GM23338 (cell line): ENCODE results near the gene COMMD7.
A peak's percentile ranks its signal among the peaks of the same experiment; 100 is the strongest.

ENCODE experiments used
- EZH2 ChIP-seq: fragments of 200-600 bp; sonication (generic); IDR thresholded peaks from one replicate; pipeline ENCODE4 v1.8.0; 2017; ENCODE audit warnings: antibody characterized with exemption, mild to moderate bottlenecking, low read depth; ENCODE audit not compliant: unreplicated experiment
- EZH2phosphoT487 ChIP-seq: fragments of 200-600 bp; sonication (generic); IDR thresholded peaks from one replicate; pipeline ENCODE4 v1.8.1; 2018; ENCODE audit warnings: antibody characterized with exemption; ENCODE audit not compliant: unreplicated experiment
- POLR2AphosphoS5 ChIP-seq: IDR thresholded peaks from 2 replicates; pipeline ENCODE4 v1.6.1; 2016; ENCODE audit warnings: antibody characterized with exemption, low read depth
- ZNF114 ChIP-seq: fragments of 250-450 bp; sonication (Bioruptor Pico); IDR thresholded peaks from 2 replicates; pipeline ENCODE4 v1.5.0; 2020; ENCODE audit warnings: mild to moderate bottlenecking, moderate library complexity
- TF ChIP-seq, protein P1 (sequence below), 2 experiments: fragments of 200-600 bp in 1 of 2; sonication (generic) in 1 of 2; conservative IDR thresholded peaks; 2 replicates each; pipeline versions ENCODE4 v1.5.1 to v1.6.1; 2016 to 2017; ENCODE audit warnings: antibody characterized with exemption in 2 of 2, low read depth in 2 of 2, mild to moderate bottlenecking in 2 of 2, moderate library complexity in 1 of 2
- TF ChIP-seq, protein P2 (sequence below): fragments of 250-450 bp; sonication (Bioruptor Pico); IDR thresholded peaks from 2 replicates; pipeline ENCODE4 v1.5.0; 2020; ENCODE audit warnings: mild to moderate bottlenecking, moderate library complexity
- TF ChIP-seq, protein P3 (sequence below): IDR thresholded peaks from one replicate; pipeline ENCODE4 v1.6.1; 2018; ENCODE audit warnings: antibody characterized with exemption; ENCODE audit not compliant: unreplicated experiment

DNA sequence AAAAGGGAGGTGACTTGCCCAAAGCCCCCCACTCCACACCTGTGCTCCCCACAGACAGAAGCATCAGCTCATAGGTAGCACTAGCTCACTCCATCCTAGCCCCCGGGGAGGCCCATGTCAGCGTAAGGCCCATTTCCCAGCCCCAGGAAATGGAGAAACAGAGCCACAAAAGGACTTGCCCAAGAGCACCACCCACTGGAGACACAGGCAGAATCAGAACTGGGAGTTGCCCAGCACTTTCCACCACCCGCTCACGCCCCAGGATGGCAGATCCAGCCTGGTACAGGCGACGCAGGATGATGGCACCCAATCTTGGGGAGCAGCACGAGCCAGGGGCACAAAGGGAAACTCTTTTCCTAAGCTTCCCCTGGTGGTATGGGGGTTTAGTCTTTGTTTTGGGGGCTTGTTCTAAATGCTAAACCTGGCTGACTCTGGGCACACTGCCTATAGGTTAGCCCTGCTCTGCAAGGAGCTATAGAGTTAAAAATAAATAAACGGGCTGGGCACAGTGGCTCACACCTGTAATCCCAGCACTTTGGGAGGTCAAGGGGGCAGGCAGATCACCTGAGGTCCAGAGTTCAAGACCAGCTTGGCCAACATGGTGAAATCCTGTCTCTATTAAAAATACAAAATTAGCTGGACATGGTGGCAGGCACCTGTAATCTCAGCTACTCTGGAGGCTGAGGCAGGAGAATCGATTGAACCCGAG is 81.3 kb downstream of the COMMD7 start:
- TF ChIP-seq POLR2AphosphoS5 (no peak), EZH2phosphoT487 (no peak), EZH2 (no peak), ZNF114 (no peak)
- TF ChIP-seq, protein P1, sequence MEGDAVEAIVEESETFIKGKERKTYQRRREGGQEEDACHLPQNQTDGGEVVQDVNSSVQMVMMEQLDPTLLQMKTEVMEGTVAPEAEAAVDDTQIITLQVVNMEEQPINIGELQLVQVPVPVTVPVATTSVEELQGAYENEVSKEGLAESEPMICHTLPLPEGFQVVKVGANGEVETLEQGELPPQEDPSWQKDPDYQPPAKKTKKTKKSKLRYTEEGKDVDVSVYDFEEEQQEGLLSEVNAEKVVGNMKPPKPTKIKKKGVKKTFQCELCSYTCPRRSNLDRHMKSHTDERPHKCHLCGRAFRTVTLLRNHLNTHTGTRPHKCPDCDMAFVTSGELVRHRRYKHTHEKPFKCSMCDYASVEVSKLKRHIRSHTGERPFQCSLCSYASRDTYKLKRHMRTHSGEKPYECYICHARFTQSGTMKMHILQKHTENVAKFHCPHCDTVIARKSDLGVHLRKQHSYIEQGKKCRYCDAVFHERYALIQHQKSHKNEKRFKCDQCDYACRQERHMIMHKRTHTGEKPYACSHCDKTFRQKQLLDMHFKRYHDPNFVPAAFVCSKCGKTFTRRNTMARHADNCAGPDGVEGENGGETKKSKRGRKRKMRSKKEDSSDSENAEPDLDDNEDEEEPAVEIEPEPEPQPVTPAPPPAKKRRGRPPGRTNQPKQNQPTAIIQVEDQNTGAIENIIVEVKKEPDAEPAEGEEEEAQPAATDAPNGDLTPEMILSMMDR (conservative IDR thresholded peaks at IDR 0.05; ENCODE audit: low read depth in 2 of 2) = peak; percentile 39 to 70
- TF ChIP-seq, protein P2, sequence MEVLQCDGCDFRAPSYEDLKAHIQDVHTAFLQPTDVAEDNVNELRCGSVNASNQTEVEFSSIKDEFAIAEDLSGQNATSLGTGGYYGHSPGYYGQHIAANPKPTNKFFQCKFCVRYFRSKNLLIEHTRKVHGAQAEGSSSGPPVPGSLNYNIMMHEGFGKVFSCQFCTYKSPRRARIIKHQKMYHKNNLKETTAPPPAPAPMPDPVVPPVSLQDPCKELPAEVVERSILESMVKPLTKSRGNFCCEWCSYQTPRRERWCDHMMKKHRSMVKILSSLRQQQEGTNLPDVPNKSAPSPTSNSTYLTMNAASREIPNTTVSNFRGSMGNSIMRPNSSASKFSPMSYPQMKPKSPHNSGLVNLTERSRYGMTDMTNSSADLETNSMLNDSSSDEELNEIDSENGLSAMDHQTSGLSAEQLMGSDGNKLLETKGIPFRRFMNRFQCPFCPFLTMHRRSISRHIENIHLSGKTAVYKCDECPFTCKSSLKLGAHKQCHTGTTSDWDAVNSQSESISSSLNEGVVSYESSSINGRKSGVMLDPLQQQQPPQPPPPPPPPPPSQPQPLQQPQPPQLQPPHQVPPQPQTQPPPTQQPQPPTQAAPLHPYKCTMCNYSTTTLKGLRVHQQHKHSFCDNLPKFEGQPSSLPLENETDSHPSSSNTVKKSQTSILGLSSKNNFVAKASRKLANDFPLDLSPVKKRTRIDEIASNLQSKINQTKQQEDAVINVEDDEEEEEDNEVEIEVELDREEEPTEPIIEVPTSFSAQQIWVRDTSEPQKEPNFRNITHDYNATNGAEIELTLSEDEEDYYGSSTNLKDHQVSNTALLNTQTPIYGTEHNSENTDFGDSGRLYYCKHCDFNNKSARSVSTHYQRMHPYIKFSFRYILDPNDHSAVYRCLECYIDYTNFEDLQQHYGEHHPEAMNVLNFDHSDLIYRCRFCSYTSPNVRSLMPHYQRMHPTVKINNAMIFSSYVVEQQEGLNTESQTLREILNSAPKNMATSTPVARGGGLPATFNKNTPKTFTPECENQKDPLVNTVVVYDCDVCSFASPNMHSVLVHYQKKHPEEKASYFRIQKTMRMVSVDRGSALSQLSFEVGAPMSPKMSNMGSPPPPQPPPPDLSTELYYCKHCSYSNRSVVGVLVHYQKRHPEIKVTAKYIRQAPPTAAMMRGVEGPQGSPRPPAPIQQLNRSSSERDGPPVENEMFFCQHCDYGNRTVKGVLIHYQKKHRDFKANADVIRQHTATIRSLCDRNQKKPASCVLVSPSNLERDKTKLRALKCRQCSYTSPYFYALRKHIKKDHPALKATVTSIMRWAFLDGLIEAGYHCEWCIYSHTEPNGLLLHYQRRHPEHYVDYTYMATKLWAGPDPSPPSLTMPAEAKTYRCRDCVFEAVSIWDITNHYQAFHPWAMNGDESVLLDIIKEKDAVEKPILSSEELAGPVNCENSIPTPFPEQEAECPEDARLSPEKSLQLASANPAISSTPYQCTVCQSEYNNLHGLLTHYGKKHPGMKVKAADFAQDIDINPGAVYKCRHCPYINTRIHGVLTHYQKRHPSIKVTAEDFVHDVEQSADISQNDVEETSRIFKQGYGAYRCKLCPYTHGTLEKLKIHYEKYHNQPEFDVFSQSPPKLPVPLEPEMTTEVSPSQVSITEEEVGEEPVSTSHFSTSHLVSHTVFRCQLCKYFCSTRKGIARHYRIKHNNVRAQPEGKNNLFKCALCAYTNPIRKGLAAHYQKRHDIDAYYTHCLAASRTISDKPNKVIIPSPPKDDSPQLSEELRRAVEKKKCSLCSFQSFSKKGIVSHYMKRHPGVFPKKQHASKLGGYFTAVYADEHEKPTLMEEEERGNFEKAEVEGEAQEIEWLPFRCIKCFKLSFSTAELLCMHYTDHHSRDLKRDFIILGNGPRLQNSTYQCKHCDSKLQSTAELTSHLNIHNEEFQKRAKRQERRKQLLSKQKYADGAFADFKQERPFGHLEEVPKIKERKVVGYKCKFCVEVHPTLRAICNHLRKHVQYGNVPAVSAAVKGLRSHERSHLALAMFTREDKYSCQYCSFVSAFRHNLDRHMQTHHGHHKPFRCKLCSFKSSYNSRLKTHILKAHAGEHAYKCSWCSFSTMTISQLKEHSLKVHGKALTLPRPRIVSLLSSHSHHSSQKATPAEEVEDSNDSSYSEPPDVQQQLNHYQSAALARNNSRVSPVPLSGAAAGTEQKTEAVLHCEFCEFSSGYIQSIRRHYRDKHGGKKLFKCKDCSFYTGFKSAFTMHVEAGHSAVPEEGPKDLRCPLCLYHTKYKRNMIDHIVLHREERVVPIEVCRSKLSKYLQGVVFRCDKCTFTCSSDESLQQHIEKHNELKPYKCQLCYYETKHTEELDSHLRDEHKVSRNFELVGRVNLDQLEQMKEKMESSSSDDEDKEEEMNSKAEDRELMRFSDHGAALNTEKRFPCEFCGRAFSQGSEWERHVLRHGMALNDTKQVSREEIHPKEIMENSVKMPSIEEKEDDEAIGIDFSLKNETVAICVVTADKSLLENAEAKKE (CRISPR knock-in tag) = no peak
- TF ChIP-seq, protein P3, sequence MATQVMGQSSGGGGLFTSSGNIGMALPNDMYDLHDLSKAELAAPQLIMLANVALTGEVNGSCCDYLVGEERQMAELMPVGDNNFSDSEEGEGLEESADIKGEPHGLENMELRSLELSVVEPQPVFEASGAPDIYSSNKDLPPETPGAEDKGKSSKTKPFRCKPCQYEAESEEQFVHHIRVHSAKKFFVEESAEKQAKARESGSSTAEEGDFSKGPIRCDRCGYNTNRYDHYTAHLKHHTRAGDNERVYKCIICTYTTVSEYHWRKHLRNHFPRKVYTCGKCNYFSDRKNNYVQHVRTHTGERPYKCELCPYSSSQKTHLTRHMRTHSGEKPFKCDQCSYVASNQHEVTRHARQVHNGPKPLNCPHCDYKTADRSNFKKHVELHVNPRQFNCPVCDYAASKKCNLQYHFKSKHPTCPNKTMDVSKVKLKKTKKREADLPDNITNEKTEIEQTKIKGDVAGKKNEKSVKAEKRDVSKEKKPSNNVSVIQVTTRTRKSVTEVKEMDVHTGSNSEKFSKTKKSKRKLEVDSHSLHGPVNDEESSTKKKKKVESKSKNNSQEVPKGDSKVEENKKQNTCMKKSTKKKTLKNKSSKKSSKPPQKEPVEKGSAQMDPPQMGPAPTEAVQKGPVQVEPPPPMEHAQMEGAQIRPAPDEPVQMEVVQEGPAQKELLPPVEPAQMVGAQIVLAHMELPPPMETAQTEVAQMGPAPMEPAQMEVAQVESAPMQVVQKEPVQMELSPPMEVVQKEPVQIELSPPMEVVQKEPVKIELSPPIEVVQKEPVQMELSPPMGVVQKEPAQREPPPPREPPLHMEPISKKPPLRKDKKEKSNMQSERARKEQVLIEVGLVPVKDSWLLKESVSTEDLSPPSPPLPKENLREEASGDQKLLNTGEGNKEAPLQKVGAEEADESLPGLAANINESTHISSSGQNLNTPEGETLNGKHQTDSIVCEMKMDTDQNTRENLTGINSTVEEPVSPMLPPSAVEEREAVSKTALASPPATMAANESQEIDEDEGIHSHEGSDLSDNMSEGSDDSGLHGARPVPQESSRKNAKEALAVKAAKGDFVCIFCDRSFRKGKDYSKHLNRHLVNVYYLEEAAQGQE = no peak
